Stimulated activated CD4-positive, alpha-beta T cell treated with anti-CD3 and anti-CD28 coated beads, Interleukin-12 subunit alpha, Interleukin-12 subunit beta, amount 100 ng/mL, for 4 hours (primary cell): ENCODE results near the gene WWC1.

Experiments
- DNase-seq: peaks from one replicate; pipeline ENCODE4 v3.0.0-alpha.2; 2020

The WWC1 gene

DNA sequence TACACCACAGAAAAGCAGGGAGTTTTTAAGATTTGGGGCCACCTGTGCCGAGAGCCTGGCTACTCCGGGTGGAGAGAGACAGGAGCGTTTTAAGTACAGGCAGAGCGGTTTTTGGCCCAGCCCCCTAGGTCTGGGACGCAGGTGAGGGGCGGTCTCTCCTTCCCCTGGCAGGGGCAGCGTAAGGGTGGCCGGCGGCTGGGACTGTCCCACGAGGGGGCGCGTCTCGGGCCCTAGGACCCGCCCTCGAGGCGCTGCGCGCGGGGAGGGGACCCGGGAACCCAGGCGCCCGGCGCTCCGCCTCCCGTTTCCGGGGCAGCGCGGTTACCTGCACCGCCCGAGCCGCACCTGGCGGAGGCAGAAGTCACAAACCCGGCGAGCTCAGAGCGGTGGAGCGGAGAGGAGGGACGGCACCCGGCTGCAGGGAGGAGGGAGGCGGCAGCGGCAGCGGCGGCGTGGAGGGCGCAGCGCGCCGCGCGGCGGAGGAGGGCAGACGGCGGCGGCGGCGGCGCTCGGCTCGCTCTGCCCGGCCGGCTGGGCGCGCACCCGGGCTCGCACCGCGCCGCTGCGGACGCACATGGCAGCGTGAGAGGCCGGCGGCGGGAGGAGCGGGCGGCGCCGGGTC, at the start of gene WWC1:
WWC1 (plus strand) TSS at position 304 of the 622 bp plus-strand sequence. CDS start 508 bp downstream, outside the sequence.
- peak; percentile 38 for DNase-seq

DNA sequence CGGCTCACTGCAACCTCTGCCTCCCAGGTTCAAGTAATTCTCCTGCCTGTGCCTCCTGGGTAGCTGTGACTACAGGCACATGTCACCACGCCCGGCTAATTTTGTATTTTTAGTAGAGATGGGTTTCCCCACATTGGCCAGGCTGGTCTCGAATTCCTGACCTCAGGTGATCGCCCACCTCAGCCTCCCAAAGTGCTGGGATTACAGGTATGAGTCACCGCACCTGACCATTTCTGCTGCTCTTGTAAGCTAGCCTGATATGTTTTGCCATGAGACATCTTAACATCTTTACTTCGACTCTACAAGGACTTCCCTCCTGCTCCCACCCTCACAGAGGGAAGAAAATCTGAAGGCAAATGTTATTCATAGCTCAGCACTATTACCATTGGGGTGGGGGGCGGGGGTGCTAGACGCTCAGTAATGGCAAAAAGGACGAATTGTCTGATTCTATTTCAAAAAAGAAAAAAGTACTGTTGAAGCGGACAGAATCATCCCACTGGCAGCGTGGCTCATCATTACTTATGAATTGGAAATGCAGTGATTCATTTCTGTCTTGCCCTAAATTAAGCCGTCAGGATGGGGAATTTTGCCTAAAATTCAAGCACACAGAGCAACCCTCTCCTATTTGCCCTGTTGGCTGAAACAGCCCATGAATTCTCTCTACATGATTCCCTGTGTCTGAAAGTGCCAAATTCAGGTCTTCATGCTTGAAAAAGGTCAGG, 46.4 kb upstream of the WWC1 start:
- no peak for DNase-seq

DNA sequence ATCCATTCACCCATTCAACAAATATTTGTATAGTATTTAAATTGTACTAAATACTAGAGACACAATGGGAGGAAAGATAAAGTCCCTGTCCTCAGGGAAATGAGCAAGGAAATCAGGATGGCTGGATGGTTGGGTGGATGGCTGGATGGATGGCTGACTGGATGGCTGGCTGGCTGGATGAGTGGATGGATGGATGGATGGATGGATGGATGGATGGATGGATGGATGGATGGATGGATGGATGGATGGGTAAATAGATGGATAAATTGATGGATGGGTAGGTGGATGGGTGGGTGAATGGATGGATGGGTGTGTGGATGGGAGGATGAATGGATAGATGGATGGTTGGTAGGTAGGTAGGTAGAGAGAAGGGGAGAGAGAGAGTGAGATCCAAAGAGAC, 41.5 kb upstream of the WWC1 start:
- no peak for DNase-seq

DNA sequence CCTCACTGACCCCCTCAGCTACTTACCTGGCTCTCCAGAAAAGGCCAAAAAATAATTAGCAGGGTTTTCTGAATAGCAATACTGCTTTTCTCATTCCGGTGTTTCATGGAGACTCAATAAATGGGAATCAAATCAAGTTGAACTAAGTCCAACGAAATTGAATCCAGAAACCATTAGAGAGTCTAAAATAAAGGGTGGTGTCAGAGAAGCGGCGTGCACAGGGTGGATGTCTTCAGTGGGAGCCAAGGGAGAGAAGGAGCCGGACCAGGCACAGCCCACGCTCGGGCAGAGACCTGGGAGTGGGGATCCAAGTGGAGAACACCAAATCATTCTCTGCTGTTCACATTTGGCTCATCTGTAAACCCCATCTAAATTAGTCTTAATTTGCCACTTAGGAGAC, 40.2 kb upstream of the WWC1 start:
- no peak for DNase-seq

DNA sequence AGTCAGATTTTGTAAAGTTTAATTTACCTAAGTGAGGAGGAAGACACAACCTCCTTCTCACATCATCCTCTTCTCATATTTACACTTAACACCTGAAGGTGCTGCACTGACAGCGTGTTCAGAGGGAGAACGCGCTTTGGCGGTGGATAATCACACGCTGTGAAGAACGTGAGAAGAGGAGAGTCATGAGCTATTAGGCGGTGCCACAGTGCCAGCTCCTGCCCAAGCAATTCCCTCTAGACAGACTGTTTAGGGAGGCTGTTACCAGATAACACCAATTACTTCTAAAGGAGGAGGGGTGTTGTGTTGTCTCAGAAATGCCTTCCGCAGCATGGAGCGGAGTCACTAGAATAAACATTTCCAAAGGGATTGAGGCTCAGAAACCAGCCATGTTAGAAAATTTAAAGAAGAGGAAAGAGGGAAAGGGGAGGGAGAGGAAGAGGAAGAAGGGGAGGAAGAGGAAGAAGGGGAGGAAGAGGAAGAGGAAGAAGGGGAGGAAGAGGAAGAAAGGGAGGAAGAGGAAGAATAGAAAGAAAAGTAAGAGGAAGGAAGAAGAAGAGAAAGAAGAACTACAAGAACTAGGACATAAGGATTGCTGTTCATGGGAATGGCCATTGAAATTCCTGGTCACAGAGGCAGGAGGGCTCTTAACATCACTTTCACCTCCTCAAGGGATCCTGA, 37.3 kb upstream of the WWC1 start:
- no peak for DNase-seq

DNA sequence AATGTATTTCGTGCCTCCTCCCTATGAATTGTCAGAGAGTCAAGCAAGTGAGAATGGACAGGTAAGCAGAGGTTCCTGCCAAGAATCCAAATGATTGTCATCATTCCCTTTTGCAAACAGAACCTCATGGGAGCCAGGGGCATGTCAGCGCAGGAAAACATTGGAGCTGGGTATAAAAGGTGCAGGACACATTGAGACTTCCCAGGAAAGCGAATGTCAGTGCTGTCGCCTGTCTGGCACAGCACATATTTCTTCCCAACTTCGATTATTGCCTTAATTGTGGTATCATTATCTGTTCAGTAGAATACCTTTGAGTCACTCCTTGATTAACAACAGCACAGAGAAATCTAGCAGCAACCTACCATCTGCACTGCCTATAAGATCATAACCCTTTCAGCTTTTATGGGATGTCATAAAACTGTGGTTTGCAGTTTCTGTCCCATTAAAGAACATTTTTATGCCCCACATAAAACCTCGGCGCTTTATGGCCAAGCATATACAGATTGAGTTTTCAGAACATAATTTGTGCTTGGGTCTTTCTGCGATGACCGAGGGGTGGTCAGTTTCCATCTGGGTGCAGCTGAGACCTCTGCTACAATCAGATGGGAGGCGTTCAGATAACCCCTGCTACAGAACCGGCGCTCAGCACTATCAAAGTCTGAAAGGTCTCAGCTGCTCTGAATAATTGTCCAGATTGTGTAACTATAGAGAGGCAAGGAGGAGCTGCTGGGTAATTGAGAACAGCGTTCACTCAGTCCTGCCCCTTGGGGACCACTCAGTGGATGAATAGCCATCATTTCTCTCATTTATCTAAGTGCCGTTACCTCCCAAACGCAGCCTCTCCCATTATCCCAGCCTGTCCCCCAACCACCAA, 30.9 kb upstream of the WWC1 start:
- no peak for DNase-seq

DNA sequence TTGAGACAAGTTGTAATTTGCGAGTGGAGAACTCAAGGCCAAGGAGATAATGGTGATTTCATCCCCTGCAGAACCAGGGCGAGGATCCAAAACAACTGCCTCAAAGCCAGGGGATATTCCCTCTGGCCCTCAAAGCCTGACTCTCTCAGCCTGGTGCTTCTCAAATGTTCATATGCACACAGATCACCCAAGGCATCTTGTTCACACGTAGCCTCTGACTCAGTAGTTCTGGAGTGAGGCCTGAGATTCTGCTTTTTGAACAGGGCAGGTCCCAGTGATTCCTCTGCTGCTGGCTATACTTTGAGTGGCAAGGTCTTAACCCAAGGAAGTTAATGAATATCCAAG, 30.2 kb upstream of the WWC1 start:
- no peak for DNase-seq

DNA sequence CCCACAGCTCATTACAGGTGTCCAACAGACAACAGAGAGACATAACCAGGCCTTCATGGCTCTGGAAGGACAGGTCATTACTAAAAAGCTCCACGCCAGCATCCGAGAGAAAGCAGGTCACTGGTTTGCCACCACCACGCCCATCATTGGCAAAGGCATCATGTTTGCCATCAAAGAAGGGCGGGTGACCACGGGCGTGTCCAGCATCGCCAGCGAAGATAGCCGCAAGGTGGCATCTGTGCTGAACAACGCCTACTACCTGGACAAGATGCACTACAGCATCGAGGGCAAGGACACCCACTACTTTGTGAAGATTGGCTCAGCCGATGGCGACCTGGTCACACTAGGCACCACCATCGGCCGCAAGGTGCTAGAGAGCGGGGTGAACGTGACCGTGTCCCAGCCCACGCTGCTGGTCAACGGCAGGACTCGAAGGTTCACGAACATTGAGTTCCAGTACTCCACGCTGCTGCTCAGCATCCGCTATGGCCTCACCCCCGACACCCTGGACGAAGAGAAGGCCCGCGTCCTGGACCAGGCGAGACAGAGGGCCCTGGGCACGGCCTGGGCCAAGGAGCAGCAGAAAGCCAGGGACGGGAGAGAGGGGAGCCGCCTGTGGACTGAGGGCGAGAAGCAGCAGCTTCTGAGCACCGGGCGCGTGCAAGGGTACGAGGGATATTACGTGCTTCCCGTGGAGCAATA, 29.3 kb upstream of the WWC1 start:
- no peak for DNase-seq

DNA sequence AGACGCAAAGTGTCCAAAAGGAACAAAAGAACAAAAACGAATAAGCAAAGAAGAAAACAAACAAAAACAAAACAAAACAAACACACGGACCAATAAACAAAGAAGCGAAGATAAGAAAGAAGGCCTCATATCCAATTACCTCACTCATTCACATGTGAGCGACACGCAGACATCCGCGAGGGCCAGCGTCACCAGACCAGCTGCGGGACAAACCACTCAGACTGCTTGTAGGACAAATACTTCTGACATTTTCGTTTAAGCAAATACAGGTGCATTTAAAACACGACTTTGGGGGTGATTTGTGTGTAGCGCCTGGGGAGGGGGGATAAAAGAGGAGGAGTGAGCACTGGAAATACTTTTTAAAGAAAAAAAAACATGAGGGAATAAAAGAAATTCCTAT, 28.3 kb upstream of the WWC1 start:
- DNase-seq = no peak

DNA sequence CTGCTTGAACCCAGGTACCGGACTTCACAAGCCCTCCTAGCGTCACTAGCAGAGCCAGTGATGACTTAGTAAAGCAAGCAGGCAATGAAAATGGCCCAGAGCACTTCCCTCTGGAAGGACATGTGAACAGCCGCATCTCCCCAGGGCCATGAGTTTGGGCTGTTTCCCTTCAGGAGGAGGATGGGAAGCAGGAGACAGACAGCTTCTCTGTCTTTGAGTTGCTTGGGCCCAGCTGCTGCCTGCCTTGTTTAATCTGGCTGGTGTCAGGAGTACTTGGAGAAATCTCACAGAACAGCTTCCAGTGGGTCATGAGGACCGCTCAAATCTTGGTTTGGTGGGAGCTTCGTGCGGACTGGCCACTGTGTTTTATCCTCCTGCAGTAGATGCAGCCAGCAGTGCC, 25.4 kb upstream of the WWC1 start:
- DNase-seq = no peak

DNA sequence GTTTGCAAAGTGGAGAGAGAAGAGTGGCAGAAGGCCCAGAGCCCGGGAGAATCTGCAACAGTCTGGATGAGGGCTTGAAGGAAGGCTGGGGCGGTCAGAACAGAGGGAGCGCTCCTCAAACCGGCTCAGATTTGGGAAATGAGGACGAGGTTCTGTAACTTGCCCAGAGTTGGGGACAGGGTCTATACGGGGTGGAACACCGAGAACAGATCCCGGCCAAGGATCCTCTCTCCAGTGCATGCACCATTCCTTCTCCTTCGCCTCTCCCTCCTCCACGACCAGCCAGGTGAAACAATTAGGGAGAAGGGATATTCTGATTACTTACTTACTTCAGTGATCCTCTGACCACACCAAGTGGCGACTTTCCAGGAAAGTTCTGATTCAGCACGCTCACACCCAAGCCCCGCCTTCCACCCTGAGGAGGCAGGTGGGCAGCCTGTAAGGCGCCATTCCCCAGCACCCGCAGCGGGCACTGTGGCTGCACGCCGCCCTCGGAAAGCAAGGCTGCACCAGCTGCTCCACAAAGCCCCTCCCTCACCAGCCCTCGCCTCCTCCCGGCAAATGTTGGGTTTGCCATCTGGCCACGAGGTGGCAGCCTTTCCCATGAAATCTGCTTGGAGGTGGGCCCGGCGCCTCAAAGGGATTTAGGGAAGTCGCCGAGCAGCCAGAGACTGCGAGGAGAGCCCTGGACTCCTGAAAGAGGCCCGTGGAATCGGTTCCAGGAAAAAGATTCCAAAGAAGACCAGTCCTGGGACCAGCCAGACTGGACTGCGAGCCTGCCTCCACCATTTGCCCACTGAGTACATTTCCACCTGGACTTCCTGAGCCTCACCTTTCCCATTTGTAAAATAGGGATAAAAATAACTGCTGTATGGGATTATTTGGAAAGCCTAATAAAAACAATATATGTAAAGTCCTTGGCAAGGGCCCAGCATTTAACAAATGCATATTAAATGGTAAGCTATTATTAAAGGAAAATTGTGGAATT, 22.2 kb upstream of the WWC1 start:
- DNase-seq = peak; percentile 68

DNA sequence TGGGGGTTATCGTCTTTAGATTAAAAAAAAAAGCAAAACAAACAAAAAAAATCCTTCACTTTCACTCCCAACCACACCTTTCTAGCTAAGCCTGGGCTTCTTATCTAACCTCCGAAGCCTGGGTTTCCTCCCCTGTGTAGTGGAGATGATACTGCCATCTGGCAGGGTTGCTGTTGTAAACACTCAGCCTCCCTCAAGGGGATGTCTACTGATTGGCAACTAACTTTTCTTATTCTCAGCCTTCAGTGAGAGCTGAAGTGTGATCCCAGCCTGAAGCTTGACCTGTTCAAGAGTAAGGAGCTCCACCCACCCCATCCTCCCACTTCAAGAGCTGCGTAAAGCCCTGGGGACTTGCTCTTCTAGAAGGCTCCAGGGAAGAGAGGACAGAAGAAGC, 21.5 kb upstream of the WWC1 start:
- no peak for DNase-seq

DNA sequence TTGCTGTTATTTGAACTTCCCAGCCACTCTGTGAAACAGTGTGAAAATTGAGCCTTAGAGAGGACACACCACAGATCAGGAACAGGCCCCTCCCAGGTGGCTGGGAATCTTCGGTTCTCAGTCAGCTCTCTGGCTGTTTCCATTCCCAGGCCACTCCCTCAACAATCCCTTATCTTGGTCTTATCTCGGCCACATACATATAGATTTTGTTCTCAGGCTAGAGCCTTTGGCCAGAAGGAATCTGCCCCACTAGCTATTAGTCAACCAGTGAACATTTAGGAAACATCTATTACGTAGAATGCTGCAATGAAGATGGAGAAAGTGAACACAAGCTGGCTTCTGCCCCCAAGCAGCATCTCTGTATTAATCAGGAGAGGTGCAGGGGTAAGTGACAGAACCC, 21.0 kb upstream of the WWC1 start:
- no peak for DNase-seq

DNA sequence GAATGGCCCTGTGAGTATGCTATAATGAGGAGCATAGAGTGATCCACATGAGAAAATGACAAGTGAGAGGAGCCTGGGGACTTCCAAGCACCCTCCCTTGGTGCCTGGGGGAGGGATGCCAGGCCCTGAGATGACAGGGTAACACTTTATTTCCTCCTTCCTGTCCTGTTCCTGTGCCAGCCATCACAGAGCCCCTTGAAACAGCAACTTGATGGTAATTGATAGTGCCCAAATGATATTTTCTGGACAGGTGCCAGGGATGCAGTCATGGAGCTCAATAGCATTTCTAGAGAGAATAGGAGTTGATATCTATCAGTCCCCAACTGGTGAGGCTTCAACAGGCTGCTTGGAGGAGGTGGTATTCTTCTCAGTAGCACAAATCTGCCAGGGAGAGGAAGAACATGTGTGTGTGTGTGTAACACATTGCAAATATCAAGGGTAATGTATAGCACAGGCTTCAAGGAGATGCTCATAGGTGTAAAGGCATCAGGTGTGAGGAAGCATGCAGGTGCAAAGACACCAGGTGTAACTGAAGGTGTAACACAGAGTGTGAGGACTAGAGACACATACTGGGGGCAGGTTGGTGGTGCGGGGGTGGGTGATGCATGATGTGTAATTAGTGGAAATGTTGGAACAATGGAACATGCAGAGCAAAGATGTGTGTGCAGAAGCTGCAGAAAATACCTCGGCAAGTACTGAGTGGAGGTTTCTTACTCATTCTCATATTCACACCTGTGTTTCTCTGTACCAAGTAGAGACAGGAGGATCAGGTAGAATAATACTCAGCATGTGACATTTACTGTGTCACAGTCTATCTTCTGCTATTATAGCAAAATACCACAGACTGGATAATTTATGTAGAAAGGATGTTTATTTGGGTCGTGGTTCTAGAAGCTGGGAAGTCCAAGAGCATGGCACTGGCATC, 18.1 kb upstream of the WWC1 start:
- no peak for DNase-seq

DNA sequence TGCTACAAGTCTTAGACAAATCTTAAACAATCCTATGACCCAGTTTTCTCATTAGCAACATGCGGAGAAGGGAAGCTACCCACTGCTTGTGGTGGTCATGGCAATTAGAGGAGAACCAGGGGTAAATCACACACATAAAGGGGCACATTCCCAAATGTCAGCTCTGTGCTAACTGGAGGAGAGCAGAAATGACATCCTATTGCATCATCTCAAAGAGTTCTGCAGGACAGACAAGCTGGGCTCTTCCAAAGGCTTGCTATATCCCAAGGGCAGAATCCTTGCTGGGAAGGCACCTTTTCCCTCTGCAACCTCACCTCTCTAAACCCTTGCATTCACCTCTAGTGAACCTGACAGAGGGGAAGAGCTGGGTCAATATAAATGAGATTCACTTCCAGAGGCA, 17.0 kb upstream of the WWC1 start:
- DNase-seq = no peak

DNA sequence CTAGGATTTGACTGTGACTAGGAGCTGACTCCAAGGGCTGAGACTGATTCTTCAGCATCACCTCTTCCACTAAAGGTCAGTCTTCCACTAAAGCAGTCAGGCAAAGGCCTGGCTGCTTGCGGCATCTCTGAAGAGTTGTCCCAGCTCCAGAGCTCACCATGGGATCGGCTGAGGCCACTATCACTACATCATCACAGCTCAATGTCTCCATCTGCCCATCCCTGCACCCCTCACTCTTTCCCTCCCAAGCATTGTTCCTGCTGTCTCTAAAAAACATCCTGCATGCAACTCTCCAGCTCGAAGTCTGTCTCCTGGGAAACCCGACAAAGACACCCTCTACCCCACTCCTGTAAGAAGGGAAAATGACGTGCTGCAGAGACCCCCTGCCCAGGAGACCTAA, 15.5 kb upstream of the WWC1 start:
- DNase-seq = no peak

DNA sequence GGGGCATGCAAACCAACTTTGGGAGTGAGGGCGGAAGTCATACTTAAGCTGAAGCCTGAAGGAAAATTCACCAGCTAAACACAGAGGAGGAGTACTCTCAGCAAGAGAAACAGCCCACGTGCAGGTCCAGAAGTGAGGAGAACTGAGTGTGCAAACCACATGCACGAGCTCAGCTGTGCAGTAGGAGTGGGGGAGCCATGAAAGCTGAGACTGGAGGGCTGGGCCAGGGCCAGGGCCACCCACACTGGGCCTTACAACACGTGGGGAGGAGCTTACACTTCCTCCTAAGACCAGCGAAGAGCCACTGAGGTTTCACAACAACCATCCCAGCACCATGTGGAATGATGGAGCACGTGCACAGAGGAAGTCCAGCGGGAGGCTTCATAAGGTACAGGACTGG, 9.3 kb upstream of the WWC1 start:
- no peak for DNase-seq

DNA sequence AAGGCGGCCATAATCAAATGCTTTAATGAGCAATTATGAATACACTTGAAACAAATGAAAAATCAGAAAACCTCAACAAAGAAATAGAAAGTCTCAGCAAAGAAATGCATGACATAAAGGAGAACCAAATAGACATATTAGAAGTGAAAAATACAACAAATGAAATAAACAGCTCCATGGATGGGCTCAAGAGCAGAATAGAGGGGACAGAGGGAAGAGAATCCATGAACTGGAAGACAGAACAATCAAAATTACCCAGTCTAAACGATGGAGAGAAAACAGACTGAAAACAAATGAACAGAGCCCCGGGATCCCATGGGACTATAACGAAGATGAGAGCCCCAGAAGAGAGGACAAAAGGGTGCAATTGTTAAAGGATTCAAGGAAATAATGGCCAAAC, 6.6 kb upstream of the WWC1 start:
- no peak for DNase-seq

DNA sequence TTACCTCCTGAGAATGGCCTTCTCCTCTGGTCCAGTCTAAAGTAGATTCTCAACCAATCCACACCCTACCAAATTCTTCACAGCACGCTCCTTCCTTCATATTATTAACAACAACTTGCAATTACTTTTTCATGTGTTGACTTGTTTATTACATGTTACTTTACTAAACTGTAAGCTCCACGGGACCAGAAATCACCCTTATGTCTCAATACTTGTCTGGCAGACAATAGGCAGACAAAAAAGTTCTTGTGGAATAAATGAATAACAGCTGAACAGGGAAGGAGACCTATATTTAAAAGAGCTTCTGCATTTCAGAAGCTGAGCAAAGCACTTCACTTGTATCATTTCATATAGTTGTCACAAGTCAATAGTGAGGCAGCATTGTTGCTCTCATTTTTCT, 5.7 kb upstream of the WWC1 start:
- no peak for DNase-seq

DNA sequence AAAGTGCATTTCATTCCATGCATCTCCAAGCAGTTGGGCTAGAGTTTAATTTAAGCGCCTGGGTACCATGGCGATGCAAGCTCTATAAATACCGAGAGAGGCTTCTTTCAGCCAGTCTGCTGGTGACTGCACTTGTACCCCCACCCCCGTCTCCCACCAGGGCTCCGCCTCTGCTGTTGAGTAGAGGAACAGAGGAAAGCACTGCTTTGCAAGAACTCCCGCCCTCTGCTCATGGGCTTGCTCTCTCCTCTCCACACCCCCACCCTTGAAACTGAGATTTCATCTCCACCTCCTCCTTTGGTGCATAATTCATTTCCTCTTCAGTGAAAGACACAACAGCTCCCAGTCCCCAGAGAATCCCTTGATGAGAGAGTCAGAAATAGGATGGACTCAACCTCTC, 5.1 kb upstream of the WWC1 start:
- DNase-seq = no peak
